ENCODE results near the gene DSG4. TPM values are rescaled to one million over a fixed set of nuclear protein-coding genes. Genes with fewer than 3 reads are reported as not detected.

The DSG4 gene
- total RNA-seq, 4 donors from 2014 or later = not detected

DNA sequence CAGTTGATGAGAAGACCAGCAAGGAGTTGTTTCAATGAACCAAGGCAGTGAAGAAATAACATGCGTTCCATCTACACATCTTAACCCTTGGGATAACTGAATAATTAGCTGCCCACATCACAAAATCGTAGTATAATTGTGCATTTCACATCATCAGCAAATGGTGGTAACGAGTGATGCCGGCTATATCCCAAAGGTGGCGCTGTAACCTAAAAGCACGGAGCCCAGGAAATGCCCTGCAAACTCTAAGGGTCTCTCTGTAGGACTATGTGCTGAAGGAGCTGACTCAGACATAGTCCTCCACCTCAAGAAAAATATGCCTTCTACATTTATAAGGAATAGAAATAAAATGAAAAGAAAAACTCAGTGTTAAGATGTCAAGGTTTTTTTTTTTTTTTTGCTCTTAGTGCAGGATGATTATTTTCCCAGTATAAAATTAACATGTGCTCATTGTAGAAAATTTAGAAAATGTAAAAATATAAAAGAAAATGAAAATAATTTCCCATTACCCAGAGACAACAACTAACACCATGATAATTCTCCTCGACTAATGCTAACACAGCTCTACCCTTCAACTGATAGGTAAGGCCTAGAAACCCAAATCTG lies 47.9 kb downstream of the DSG4 start:
- H3K9me3 ChIP-seq = no peaks in the 10 kb centered on the region
- no peak overlapping the region for H3K27ac ChIP-seq
- H3K4me3 ChIP-seq = no peak overlapping the region
- H3K36me3 ChIP-seq = no peaks in the 10 kb centered on the region
- ATAC-seq = no peak
- DNase-seq = no peak
- intact Hi-C loops (cut with DNase I; ENCODE audit: low total_unique reads) = no loop called here
- H3K4me1 ChIP-seq = no peaks in the 10 kb centered on the region
- in situ Hi-C loops (cut with MboI; ENCODE audit: low sequenced_read_pairs in 4 of 4) = no loop called here
- TF ChIP-seq POLR2A (IDR thresholded peaks at IDR 0.05) (no peak), CTCF (IDR thresholded peaks at IDR 0.05 in 4 of 5, conservative IDR thresholded peaks at IDR 0.05 in 1 of 5) (no peak)
- H3K27me3 ChIP-seq = no peaks in the 10 kb centered on the region

DNA sequence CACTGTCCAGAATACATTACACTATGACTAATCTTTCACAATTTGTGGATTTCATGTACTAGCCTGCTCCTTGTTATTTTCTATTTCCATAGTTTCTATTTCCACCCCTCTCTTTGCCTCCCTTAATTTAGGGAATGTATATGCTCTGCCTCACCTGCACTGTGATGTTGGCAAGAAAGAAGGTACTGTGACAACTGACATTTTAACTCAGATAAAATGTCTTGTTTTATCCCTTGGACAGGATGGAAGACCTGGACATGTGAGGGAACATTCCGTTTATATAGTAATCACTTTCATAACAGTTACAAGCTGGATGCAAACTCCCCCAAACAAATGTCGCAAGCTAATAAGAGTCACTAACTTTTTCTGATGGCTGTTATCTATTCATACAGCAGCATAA lies 49.4 kb downstream of the DSG4 start:
- Histone ChIP-seq H3K27me3 (no peaks in the 10 kb centered on the region), H3K4me1 (no peaks in the 10 kb centered on the region), H3K4me3 (no peak overlapping the region), H3K36me3 (no peaks in the 10 kb centered on the region), H3K27ac (no peak overlapping the region), H3K9me3 (no peaks in the 10 kb centered on the region)
- in situ Hi-C loops (cut with MboI; ENCODE audit: low sequenced_read_pairs in 4 of 4) = no loop called here
- TF ChIP-seq POLR2A (IDR thresholded peaks at IDR 0.05) = no peak
- no peak for TF ChIP-seq CTCF (IDR thresholded peaks at IDR 0.05 in 4 of 5, conservative IDR thresholded peaks at IDR 0.05 in 1 of 5)
- no peak for DNase-seq
- no peak for ATAC-seq
- intact Hi-C loops (cut with DNase I; ENCODE audit: low total_unique reads) = no loop called here

GRCh38 chr18:31426871-31427406 lies 50.4 kb downstream of the DSG4 start:
- TF ChIP-seq POLR2A (IDR thresholded peaks at IDR 0.05) (no peak), CTCF (IDR thresholded peaks at IDR 0.05 in 4 of 5, conservative IDR thresholded peaks at IDR 0.05 in 1 of 5) (no peak)
- intact Hi-C loops (cut with DNase I; ENCODE audit: low total_unique reads) (no loop called here), in situ Hi-C loops (cut with MboI; ENCODE audit: low sequenced_read_pairs in 4 of 4) (no loop called here)
- H3K27me3 ChIP-seq = no peaks in the 10 kb centered on the region
- DNase-seq (no peak), ATAC-seq (no peak)
- no peaks in the 10 kb centered on the region for H3K4me1 ChIP-seq
- H3K9me3 ChIP-seq = no peaks in the 10 kb centered on the region
- H3K4me3 ChIP-seq = no peak overlapping the region
- H3K36me3 ChIP-seq = no peaks in the 10 kb centered on the region
- H3K27ac ChIP-seq = no peak overlapping the region

GRCh38 chr18:31428211-31428610 lies 51.6 kb downstream of the DSG4 start:
- H3K4me3 ChIP-seq = no peak overlapping the region
- DNase-seq = no peak
- no peak for ATAC-seq
- TF ChIP-seq CTCF (IDR thresholded peaks at IDR 0.05 in 4 of 5, conservative IDR thresholded peaks at IDR 0.05 in 1 of 5) (no peak), POLR2A (IDR thresholded peaks at IDR 0.05) (no peak)
- H3K27ac ChIP-seq = no peak overlapping the region
- in situ Hi-C loops (cut with MboI; ENCODE audit: low sequenced_read_pairs in 4 of 4) = no loop called here
- no peaks in the 10 kb centered on the region for H3K36me3 ChIP-seq
- no peaks in the 10 kb centered on the region for H3K4me1 ChIP-seq
- no peaks in the 10 kb centered on the region for H3K9me3 ChIP-seq
- H3K27me3 ChIP-seq = no peaks in the 10 kb centered on the region
- intact Hi-C loops (cut with DNase I; ENCODE audit: low total_unique reads) = no loop called here

- intact Hi-C loops (cut with DNase I; ENCODE audit: low total_unique reads) = no loop called here
- ATAC-seq (no peak), DNase-seq (no peak)
- H3K9me3 ChIP-seq = no peaks in the 10 kb centered on the region
- H3K27me3 ChIP-seq = no peaks in the 10 kb centered on the region
- no peaks in the 10 kb centered on the region for H3K4me1 ChIP-seq
- H3K4me3 ChIP-seq = no peak overlapping the region
- no peaks in the 10 kb centered on the region for H3K36me3 ChIP-seq
- in situ Hi-C loops (cut with MboI; ENCODE audit: low sequenced_read_pairs in 4 of 4) = no loop called here
- no peak overlapping the region for H3K27ac ChIP-seq
- TF ChIP-seq POLR2A (IDR thresholded peaks at IDR 0.05) (no peak), CTCF (IDR thresholded peaks at IDR 0.05 in 4 of 5, conservative IDR thresholded peaks at IDR 0.05 in 1 of 5) (no peak)
These were observed 53.0 kb downstream of the DSG4 start for GRCh38 chr18:31429623-31430022.
